H1 (cell line): ENCODE measurements around the gene WFDC1. TPM values are rescaled to one million over a fixed set of nuclear protein-coding genes. Genes with fewer than 3 reads are reported as not detected.

Source experiments
- KDM4A ChIP-seq: IDR thresholded peaks from one replicate; pipeline ENCODE4 v1.7.1; 2012; ENCODE audit warnings: low read depth, mild to moderate bottlenecking, moderate library complexity, low read length, inconsistent platforms; ENCODE audit not compliant: severe bottlenecking
- RXRA ChIP-seq: IDR thresholded peaks from 2 replicates; pipeline ENCODE4 v1.6.1; 2011; ENCODE audit warnings: low read depth, mild to moderate bottlenecking, low read length, moderate library complexity; ENCODE audit not compliant: insufficient read depth
- SIN3A ChIP-seq, 2 experiments: IDR thresholded peaks in 1 of 2; conservative IDR thresholded peaks in 1 of 2; 2 replicates each; pipeline ENCODE4 v1.6.1; 2011 to 2012; ENCODE audit warnings: low read length in 2 of 2, improper control_type of control experiment in 1 of 2, low read depth in 1 of 2, mild to moderate bottlenecking in 1 of 2
- SIRT6 ChIP-seq: IDR thresholded peaks from one replicate; pipeline ENCODE4 v1.7.1; 2012; ENCODE audit warnings: low read length, inconsistent platforms
- SRF ChIP-seq: IDR thresholded peaks from 2 replicates; pipeline ENCODE4 v1.6.1; 2011; ENCODE audit warnings: mild to moderate bottlenecking, low read depth, low read length, moderate library complexity
- TBP ChIP-seq: IDR thresholded peaks from 2 replicates; pipeline ENCODE4 v1.6.1; 2011; ENCODE audit warnings: low read depth, low read length, improper control_type of control experiment
- polyA plus RNA-seq, 7 experiments: library from polyadenylated mRNA; depleted of rRNA in 3 of 7; stranded (reverse) in 5 of 7; unstranded in 2 of 7; fragments of >200 nt in 5 of 7; fragments of 200-250 nt in 2 of 7; gene quantifications; 1 replicate in 5 of 7; 2 replicates in 1 of 7; 4 replicates in 1 of 7; pipeline versions ENCODE4 v1.2.1 to v1.2.3, GENCODE V29; 2011 to 2013; ENCODE audit warnings: missing spikeins in 2 of 7, mixed read lengths in 2 of 7
- total RNA-seq: library from RNA; stranded (reverse); fragmentation: NEBNext Ultra II Directional; extraction: Animal tissue kit (Norgen Biotek cat#: 25700); gene quantifications from 2 replicates; pipeline ENCODE4 v1.2.1, GENCODE V29; 2021

WFDC1 gene
- total and polyA plus RNA-seq, 2 of the 8 experiments (the other 6 are each of a cell fraction or from before 2014, with no cell fraction given), result 0.70 to 1.1 TPM

DNA sequence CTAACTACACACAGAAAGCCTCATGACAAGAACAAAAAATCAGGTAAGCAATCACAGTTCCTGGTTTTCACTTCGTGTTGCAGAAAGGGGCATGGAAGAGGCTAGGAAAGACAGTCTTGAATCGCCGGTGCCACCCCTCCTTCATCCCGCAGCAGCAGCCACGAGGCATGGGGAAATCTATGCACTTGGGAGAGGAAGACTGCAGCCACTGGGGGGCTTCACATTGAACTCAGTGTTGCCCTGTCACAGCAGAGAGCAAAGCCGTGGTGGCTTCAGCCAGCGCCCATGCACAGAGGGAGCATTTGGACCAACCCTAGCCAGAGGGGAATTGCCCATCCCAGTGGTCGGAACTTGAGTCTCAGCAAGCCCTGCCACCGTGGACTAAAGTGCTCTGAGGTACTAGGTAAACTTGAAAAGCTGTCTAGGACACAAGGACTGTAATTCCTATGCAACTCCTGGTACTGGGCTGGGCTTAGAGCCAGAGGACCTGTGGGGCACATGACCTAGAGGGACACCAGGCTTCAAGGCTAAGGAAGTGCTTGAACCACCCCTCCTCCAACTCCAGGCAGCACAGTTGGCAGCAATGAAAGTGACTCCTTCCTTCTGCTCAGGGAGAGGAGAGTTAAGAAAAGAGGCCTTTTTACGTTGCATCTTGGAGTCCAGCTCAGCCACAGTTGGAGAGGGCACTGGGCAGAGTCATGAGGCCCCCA is 38.5 kb downstream of the WFDC1 start (continued):
- TF ChIP-seq SIN3A (conservative IDR thresholded peaks at IDR 0.05 in 1 of 2, IDR thresholded peaks at IDR 0.05 in 1 of 2; ENCODE audit: low read depth in 1 of 2, low read length in 2 of 2) (no peak), SRF (no peak), TBP (no peak), KDM4A (no peak), SIRT6 (no peak), RXRA (no peak)
- TF ChIP-seq, all 59 proteins: peak for 2
